Measurements from ENCODE around the gene SAMD13. TPM values are rescaled to one million over a fixed set of nuclear protein-coding genes. Genes with fewer than 3 reads are reported as not detected.

SAMD13 gene
- total RNA-seq, 2 experiments from 2014 or later, result not detected

DNA sequence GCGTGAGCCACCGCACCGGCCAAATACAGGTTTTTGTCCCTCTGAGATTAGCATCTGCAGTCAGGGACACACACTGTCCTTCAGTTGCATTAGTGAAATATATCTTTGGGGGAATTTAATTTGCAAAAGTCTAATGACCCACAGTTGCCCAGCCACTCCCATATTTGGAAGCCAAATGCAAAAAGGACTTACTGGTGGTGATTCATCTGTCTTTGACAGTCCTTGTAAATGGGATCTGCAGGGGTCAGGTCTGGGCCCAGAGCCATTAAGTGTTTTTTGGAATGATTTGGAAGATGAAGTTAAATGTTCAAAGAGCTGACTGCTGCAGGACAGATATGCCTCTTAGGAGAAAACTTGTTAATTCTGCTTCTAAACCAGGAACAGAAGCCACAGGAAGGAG is 52.2 kb downstream of the SAMD13 start:
- H3K4me1 Mint-ChIP-seq (ENCODE audit: low read depth), result no peaks in the 10 kb centered on the region
- H3K27me3 Mint-ChIP-seq, result no peaks in the 10 kb centered on the region
- H3K27ac ChIP-seq (ENCODE audit: low read depth in 1 of 2, low read length in 2 of 2), result no peak overlapping the region
- H3K36me3 ChIP-seq (ENCODE audit: insufficient read depth, low read length), result no peaks in the 10 kb centered on the region
- H3K4me3 Mint-ChIP-seq, result no peak overlapping the region
- no peak for ATAC-seq (ENCODE audit: poor library complexity)
- H3K9me3 Mint-ChIP-seq, result peaks cover 6% of the 10 kb centered on the region
- H3K4me3 ChIP-seq (ENCODE audit: low read length), result no peak overlapping the region
- H3K27me3 ChIP-seq (ENCODE audit: control insufficient read depth in 1 of 2, insufficient read depth in 2 of 2, low read length in 2 of 2), result no peaks in the 10 kb centered on the region
- TF ChIP-seq, protein P1, sequence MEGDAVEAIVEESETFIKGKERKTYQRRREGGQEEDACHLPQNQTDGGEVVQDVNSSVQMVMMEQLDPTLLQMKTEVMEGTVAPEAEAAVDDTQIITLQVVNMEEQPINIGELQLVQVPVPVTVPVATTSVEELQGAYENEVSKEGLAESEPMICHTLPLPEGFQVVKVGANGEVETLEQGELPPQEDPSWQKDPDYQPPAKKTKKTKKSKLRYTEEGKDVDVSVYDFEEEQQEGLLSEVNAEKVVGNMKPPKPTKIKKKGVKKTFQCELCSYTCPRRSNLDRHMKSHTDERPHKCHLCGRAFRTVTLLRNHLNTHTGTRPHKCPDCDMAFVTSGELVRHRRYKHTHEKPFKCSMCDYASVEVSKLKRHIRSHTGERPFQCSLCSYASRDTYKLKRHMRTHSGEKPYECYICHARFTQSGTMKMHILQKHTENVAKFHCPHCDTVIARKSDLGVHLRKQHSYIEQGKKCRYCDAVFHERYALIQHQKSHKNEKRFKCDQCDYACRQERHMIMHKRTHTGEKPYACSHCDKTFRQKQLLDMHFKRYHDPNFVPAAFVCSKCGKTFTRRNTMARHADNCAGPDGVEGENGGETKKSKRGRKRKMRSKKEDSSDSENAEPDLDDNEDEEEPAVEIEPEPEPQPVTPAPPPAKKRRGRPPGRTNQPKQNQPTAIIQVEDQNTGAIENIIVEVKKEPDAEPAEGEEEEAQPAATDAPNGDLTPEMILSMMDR (IDR thresholded peaks at IDR 0.05), result no peak
- CTCF ChIA-PET, result no interaction called here
- H3K9me3 ChIP-seq (ENCODE audit: control insufficient read depth in 1 of 2, insufficient read depth in 1 of 2, low read length in 2 of 2), result no peaks in the 10 kb centered on the region
- H3K4me1 ChIP-seq (ENCODE audit: insufficient read depth, low read length), result no peaks in the 10 kb centered on the region
- DNase-seq, result no peak
- no peak overlapping the region for H3K27ac Mint-ChIP-seq
- POLR2A ChIA-PET, result no interaction called here
- no peaks in the 10 kb centered on the region for H3K36me3 Mint-ChIP-seq (ENCODE audit: low read depth)
- intact Hi-C loops (cut with DNase I, micrococcal nuclease), result no loop called here

- no peaks in the 10 kb centered on the region for H3K27me3 ChIP-seq (ENCODE audit: control insufficient read depth in 1 of 2, insufficient read depth in 2 of 2, low read length in 2 of 2)
- no peak overlapping the region for H3K4me3 ChIP-seq (ENCODE audit: low read length)
- no peaks in the 10 kb centered on the region for H3K27me3 Mint-ChIP-seq
- CTCF ChIA-PET, result no interaction called here
- H3K36me3 ChIP-seq (ENCODE audit: insufficient read depth, low read length), result no peaks in the 10 kb centered on the region
- POLR2A ChIA-PET, result no interaction called here
- no peaks in the 10 kb centered on the region for H3K9me3 ChIP-seq (ENCODE audit: control insufficient read depth in 1 of 2, insufficient read depth in 1 of 2, low read length in 2 of 2)
- H3K4me1 ChIP-seq (ENCODE audit: insufficient read depth, low read length), result no peaks in the 10 kb centered on the region
- intact Hi-C loops (cut with DNase I, micrococcal nuclease), result no loop called here
- ATAC-seq (ENCODE audit: poor library complexity), result no peak
- H3K4me1 Mint-ChIP-seq (ENCODE audit: low read depth), result no peaks in the 10 kb centered on the region
- no peak overlapping the region for H3K4me3 Mint-ChIP-seq
- TF ChIP-seq, protein P1 (IDR thresholded peaks at IDR 0.05), result no peak
- peaks cover 6% of the 10 kb centered on the region for H3K9me3 Mint-ChIP-seq
- H3K27ac Mint-ChIP-seq, result no peak overlapping the region
- H3K36me3 Mint-ChIP-seq (ENCODE audit: low read depth), result no peaks in the 10 kb centered on the region
- DNase-seq, result no peak
- no peak overlapping the region for H3K27ac ChIP-seq (ENCODE audit: low read depth in 1 of 2, low read length in 2 of 2)
Observed at GRCh38 chr1:84355556-84355955, 54.0 kb downstream of the SAMD13 start.

DNA sequence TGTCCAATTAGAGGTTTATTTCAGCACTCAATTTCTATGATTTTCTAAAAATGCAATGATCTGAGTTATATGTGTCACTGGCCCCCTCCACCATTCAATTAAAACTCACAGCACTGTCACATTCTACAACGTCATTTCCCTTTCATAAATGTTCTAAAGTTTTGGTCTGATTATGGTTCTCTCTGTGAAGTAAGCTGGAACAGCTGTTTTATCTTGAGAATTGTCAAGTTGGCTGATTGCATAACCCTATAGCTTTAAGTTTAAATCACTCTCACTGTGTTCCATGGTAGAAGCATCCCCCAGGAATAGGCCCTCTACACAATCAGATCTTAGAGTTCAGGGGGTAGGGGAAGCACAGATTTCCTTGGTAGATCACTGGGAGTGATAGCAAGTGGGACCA is 55.4 kb downstream of the SAMD13 start:
- no peak overlapping the region for H3K4me3 Mint-ChIP-seq

More for the DNA sequence above, 55.4 kb downstream of the SAMD13 start:
- no peaks in the 10 kb centered on the region for H3K9me3 ChIP-seq (ENCODE audit: control insufficient read depth in 1 of 2, insufficient read depth in 1 of 2, low read length in 2 of 2)
- H3K4me1 ChIP-seq (ENCODE audit: insufficient read depth, low read length), result no peaks in the 10 kb centered on the region
- H3K27me3 ChIP-seq (ENCODE audit: control insufficient read depth in 1 of 2, insufficient read depth in 2 of 2, low read length in 2 of 2), result no peaks in the 10 kb centered on the region
- H3K36me3 ChIP-seq (ENCODE audit: insufficient read depth, low read length), result no peaks in the 10 kb centered on the region
- Mint-ChIP-seq H3K36me3 (ENCODE audit: low read depth) (no peaks in the 10 kb centered on the region), H3K9me3 (peaks cover 6% of the 10 kb centered on the region), H3K27me3 (no peaks in the 10 kb centered on the region), H3K27ac (no peak overlapping the region), H3K4me1 (ENCODE audit: low read depth) (no peaks in the 10 kb centered on the region)
- DNase-seq, result no peak
- ChIA-PET POLR2A (no interaction called here), CTCF (no interaction called here)
- H3K4me3 ChIP-seq (ENCODE audit: low read length), result no peak overlapping the region
- intact Hi-C loops (cut with DNase I, micrococcal nuclease), result no loop called here
- H3K27ac ChIP-seq (ENCODE audit: low read depth in 1 of 2, low read length in 2 of 2), result no peak overlapping the region
- no peak for ATAC-seq (ENCODE audit: poor library complexity)
- TF ChIP-seq, protein P1 (IDR thresholded peaks at IDR 0.05), result no peak
